GM18861 (cell line): ENCODE results near the gene PHRF1.
"Not testable (repeated sequence)": the region's sequence is repeated elsewhere in the genome, so short reads cannot be mapped to it uniquely, and the experiment has no call there.

Experiments used
- ATAC-seq: cut with Tn5 transposase; IDR thresholded peaks from one replicate; pipeline ENCODE4 v1.9.1; 2021; ENCODE audit not compliant: unreplicated experiment

PHRF1 gene

GRCh38 chr11:647672-648158 lies 71.4 kb downstream of the PHRF1 start:
- ATAC-seq: not testable (repeated sequence)

GRCh38 chr11:650482-650881 lies 74.2 kb downstream of the PHRF1 start:
- ATAC-seq: no peak

- not testable (repeated sequence) for ATAC-seq
Observed at GRCh38 chr11:653136-653535, 76.9 kb downstream of the PHRF1 start.

- ATAC-seq: no peak
Observed at GRCh38 chr11:653837-654236, 77.6 kb downstream of the PHRF1 start.

GRCh38 chr11:654444-654843 lies 78.2 kb downstream of the PHRF1 start:
- ATAC-seq: not testable (repeated sequence)

GRCh38 chr11:655036-655726 lies 78.9 kb downstream of the PHRF1 start:
- ATAC-seq: no peak

- no peak for ATAC-seq
Observed at GRCh38 chr11:656426-656825, 80.2 kb downstream of the PHRF1 start.

GRCh38 chr11:656866-657265 lies 80.6 kb downstream of the PHRF1 start:
- no peak for ATAC-seq

- ATAC-seq: no peak
Observed at GRCh38 chr11:657691-658126, 81.4 kb downstream of the PHRF1 start.

- no peak for ATAC-seq
Observed at GRCh38 chr11:659532-660085, 83.3 kb downstream of the PHRF1 start.

GRCh38 chr11:660281-660680 lies 84.0 kb downstream of the PHRF1 start:
- ATAC-seq: no peak

GRCh38 chr11:660681-661444 lies 84.6 kb downstream of the PHRF1 start:
- no peak for ATAC-seq
